Measurements from ENCODE around the gene SORT1.
A peak's percentile ranks its signal among the peaks of the same experiment; 100 is the strongest.

DNA sequence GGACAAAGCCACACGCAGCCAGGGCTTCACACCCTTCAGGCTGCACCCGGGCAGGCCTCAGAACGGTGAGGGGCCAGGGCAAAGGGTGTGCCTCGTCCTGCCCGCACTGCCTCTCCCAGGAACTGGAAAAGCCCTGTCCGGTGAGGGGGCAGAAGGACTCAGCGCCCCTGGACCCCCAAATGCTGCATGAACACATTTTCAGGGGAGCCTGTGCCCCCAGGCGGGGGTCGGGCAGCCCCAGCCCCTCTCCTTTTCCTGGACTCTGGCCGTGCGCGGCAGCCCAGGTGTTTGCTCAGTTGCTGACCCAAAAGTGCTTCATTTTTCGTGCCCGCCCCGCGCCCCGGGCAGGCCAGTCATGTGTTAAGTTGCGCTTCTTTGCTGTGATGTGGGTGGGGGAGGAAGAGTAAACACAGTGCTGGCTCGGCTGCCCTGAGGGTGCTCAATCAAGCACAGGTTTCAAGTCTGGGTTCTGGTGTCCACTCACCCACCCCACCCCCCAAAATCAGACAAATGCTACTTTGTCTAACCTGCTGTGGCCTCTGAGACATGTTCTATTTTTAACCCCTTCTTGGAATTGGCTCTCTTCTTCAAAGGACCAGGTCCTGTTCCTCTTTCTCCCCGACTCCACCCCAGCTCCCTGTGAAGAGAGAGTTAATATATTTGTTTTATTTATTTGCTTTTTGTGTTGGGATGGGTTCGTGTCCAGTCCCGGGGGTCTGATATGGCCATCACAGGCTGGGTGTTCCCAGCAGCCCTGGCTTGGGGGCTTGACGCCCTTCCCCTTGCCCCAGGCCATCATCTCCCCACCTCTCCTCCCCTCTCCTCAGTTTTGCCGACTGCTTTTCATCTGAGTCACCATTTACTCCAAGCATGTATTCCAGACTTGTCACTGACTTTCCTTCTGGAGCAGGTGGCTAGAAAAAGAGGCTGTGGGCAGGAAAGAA lies 122.9 kb downstream of the SORT1 start:
- TF ChIP-seq POLR2A (IDR thresholded peaks at IDR 0.05) = no peak
- peak in 1 of 2 donors; percentile 38 for TF ChIP-seq POLR2AphosphoS5 (IDR thresholded peaks at IDR 0.05; ENCODE audit: insufficient read depth in 1 of 2, low read depth in 1 of 2)
- TF ChIP-seq, protein P1, sequence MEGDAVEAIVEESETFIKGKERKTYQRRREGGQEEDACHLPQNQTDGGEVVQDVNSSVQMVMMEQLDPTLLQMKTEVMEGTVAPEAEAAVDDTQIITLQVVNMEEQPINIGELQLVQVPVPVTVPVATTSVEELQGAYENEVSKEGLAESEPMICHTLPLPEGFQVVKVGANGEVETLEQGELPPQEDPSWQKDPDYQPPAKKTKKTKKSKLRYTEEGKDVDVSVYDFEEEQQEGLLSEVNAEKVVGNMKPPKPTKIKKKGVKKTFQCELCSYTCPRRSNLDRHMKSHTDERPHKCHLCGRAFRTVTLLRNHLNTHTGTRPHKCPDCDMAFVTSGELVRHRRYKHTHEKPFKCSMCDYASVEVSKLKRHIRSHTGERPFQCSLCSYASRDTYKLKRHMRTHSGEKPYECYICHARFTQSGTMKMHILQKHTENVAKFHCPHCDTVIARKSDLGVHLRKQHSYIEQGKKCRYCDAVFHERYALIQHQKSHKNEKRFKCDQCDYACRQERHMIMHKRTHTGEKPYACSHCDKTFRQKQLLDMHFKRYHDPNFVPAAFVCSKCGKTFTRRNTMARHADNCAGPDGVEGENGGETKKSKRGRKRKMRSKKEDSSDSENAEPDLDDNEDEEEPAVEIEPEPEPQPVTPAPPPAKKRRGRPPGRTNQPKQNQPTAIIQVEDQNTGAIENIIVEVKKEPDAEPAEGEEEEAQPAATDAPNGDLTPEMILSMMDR (IDR thresholded peaks at IDR 0.05) = no peak
